H9 (cell line): ENCODE measurements around the gene OGA. TPM values are rescaled to one million over a fixed set of nuclear protein-coding genes. Genes with fewer than 3 reads are reported as not detected.

ENCODE experiments used
- DNase-seq: peaks from one replicate; pipeline ENCODE4 v3.0.0-alpha.2; 2017
- H2AFZ ChIP-seq: one replicate; pipeline ENCODE4 v1.6.1; 2013; ENCODE audit warnings: mild to moderate bottlenecking, low read length, control low read depth, moderate library complexity
- H2AK5ac ChIP-seq: 2 replicates; pipeline ENCODE4 v1.6.1; 2013; ENCODE audit warnings: low read length, control low read depth, mixed read lengths; ENCODE audit not compliant: insufficient read length
- H2BK120ac ChIP-seq: one replicate; pipeline ENCODE4 v1.6.1; 2013; ENCODE audit warnings: low read depth, mild to moderate bottlenecking, low read length, control low read depth, inconsistent platforms; ENCODE audit not compliant: poor library complexity, severe bottlenecking
- H2BK12ac ChIP-seq: 2 replicates; pipeline ENCODE4 v1.6.1; 2013; ENCODE audit warnings: low read length, control low read depth, mixed read lengths, low read depth; ENCODE audit not compliant: insufficient read length
- H2BK15ac ChIP-seq: 2 replicates; pipeline ENCODE4 v1.6.1; 2013; ENCODE audit warnings: low read depth, low read length, control low read depth
- H2BK20ac ChIP-seq: one replicate; pipeline ENCODE4 v1.6.1; 2013; ENCODE audit warnings: low read depth, mild to moderate bottlenecking, low read length, control low read depth, inconsistent platforms; ENCODE audit not compliant: poor library complexity, severe bottlenecking
- H2BK5ac ChIP-seq: 2 replicates; pipeline ENCODE4 v1.6.1; 2013; ENCODE audit warnings: low read length, control low read depth, mixed read lengths; ENCODE audit not compliant: insufficient read length
- H3K14ac ChIP-seq: 2 replicates; pipeline ENCODE4 v1.6.1; 2013; ENCODE audit warnings: low read length, control low read depth; ENCODE audit not compliant: insufficient read depth
- H3K18ac ChIP-seq: 2 replicates; pipeline ENCODE4 v1.6.1; 2013; ENCODE audit warnings: low read depth, mild to moderate bottlenecking, mixed read lengths, low read length, control low read depth; ENCODE audit not compliant: insufficient read length
- H3K23ac ChIP-seq: 2 replicates; pipeline ENCODE4 v1.6.1; 2013; ENCODE audit warnings: low read length, control low read depth, mixed read lengths, low read depth; ENCODE audit not compliant: insufficient read length
- H3K23me2 ChIP-seq: 2 replicates; pipeline ENCODE4 v1.6.1; 2013; ENCODE audit warnings: low read depth, mild to moderate bottlenecking, mixed read lengths, low read length, control low read depth; ENCODE audit not compliant: insufficient read length, poor library complexity, severe bottlenecking
- H3K27ac ChIP-seq: 2 replicates; pipeline ENCODE4 v1.5.1; 2013; ENCODE audit warnings: low read length, control low read depth, mixed read lengths, low read depth; ENCODE audit not compliant: insufficient read length
- H3K27me3 ChIP-seq: 2 replicates; pipeline ENCODE4 v1.6.1; 2013; ENCODE audit warnings: low read length, control low read depth, inconsistent platforms; ENCODE audit not compliant: insufficient read depth
- H3K4ac ChIP-seq: 2 replicates; pipeline ENCODE4 v1.6.1; 2013; ENCODE audit warnings: low read depth, mild to moderate bottlenecking, control low read depth, inconsistent platforms, low read length, moderate library complexity
- H3K4me1 ChIP-seq: 2 replicates; pipeline ENCODE4 v1.6.1; 2013; ENCODE audit warnings: low read length, control low read depth, inconsistent platforms; ENCODE audit not compliant: insufficient read depth
- H3K4me2 ChIP-seq: 2 replicates; pipeline ENCODE4 v1.6.1; 2013; ENCODE audit warnings: low read length, control low read depth, mixed read lengths; ENCODE audit not compliant: insufficient read length, insufficient read depth
- H3K56ac ChIP-seq: 2 replicates; pipeline ENCODE4 v1.6.1; 2013; ENCODE audit warnings: low read depth, mild to moderate bottlenecking, mixed read lengths, low read length, control low read depth; ENCODE audit not compliant: insufficient read length
- H3K79me1 ChIP-seq: 2 replicates; pipeline ENCODE4 v1.6.1; 2013; ENCODE audit warnings: low read depth, mild to moderate bottlenecking, moderate library complexity, low read length, control low read depth, inconsistent platforms; ENCODE audit not compliant: insufficient read depth, poor library complexity, severe bottlenecking
- H3K79me2 ChIP-seq: 2 replicates; pipeline ENCODE4 v1.6.1; 2013; ENCODE audit warnings: low read length, control low read depth, inconsistent platforms; ENCODE audit not compliant: insufficient read depth
- H3K9ac ChIP-seq: 2 replicates; pipeline ENCODE4 v1.6.1; 2013; ENCODE audit warnings: low read length, control low read depth, mixed read lengths; ENCODE audit not compliant: insufficient read length; ENCODE audit errors: extremely low read depth
- H3K9me3 ChIP-seq: one replicate; pipeline ENCODE4 v1.6.1; 2013; ENCODE audit warnings: low read depth, low read length, inconsistent platforms; ENCODE audit not compliant: control insufficient read depth
- H3T11ph ChIP-seq: one replicate; pipeline ENCODE4 v1.6.1; 2013; ENCODE audit warnings: mild to moderate bottlenecking, low read length, control low read depth, inconsistent platforms
- H4K20me1 ChIP-seq: one replicate; pipeline ENCODE4 v1.6.1; 2013; ENCODE audit not compliant: control insufficient read depth, insufficient read length, insufficient read depth
- H4K5ac ChIP-seq: 2 replicates; pipeline ENCODE4 v1.6.1; 2013; ENCODE audit warnings: low read depth, mild to moderate bottlenecking, mixed read lengths, low read length, control low read depth; ENCODE audit not compliant: insufficient read length
- H4K8ac ChIP-seq: replicated peaks from 2 replicates; pipeline ENCODE4 v1.6.1; 2013; ENCODE audit warnings: low read length, control low read depth, mixed read lengths, low read depth; ENCODE audit not compliant: insufficient read length
- H4K91ac ChIP-seq: 2 replicates; pipeline ENCODE4 v1.6.1; 2013; ENCODE audit warnings: low read depth, mild to moderate bottlenecking, moderate library complexity, mixed read lengths, low read length, control low read depth; ENCODE audit not compliant: insufficient read length
- H3K27ac Mint-ChIP-seq, 3 experiments: 2 replicates in 2 of 3; 3 replicates in 1 of 3; pipeline ENCODE4 v1.8.0; 2020 to 2021; ENCODE audit warnings: mixed read lengths in 3 of 3, mild to moderate bottlenecking in 1 of 3, moderate library complexity in 1 of 3
- H3K27me3 Mint-ChIP-seq: 2 replicates; pipeline ENCODE4 v1.8.0; 2021; ENCODE audit warnings: low read depth, mild to moderate bottlenecking, moderate library complexity, mixed read lengths
- H3K36me3 Mint-ChIP-seq, 3 experiments: 2 replicates in 2 of 3; 3 replicates in 1 of 3; pipeline ENCODE4 v1.8.0; 2020 to 2021; ENCODE audit warnings: low read depth in 3 of 3, mixed read lengths in 3 of 3; ENCODE audit not compliant: insufficient read depth in 1 of 3
- H3K4me1 Mint-ChIP-seq, 2 experiments: 2 replicates each; pipeline ENCODE4 v1.8.0; 2020; ENCODE audit warnings: mixed read lengths in 2 of 2
- H3K4me3 Mint-ChIP-seq, 2 experiments: 2 replicates in 1 of 2; 3 replicates in 1 of 2; pipeline ENCODE4 v1.8.0; 2020 to 2021; ENCODE audit warnings: mild to moderate bottlenecking in 2 of 2, mixed read lengths in 2 of 2, moderate library complexity in 1 of 2
- H3K9me3 Mint-ChIP-seq, 2 experiments: 2 replicates in 1 of 2; 3 replicates in 1 of 2; pipeline ENCODE4 v1.8.0; 2020; ENCODE audit warnings: mild to moderate bottlenecking in 2 of 2, mixed read lengths in 2 of 2, moderate library complexity in 1 of 2
- CTCF ChIP-seq: fragments of 200-600 bp; sonication (generic); conservative IDR thresholded peaks from 3 replicates; pipeline ENCODE4 v1.8.0; 2021; ENCODE audit warnings: antibody characterized with exemption, mild to moderate bottlenecking
- WGBS: extraction: QIAGEN DNeasy Blood & Tissue Kit; methylation state at CpG from one replicate; pipeline ENCODE4 v1.1.7; 2013; ENCODE audit warnings: missing lambda C conversion rate, low lambda C conversion rate, mixed read lengths; ENCODE audit not compliant: insufficient read length; ENCODE audit errors: extremely low coverage; 5-methylcytosine and 5-hydroxymethylcytosine counted together
- total RNA-seq: library from RNA; stranded (reverse); gene quantifications from 2 replicates; pipeline ENCODE4 v1.2.1, GENCODE V29; 2021

OGA gene
- total RNA-seq, 1 experiment from 2014 or later = 125 TPM

GRCh38 chr10:101777619-101778145 is 40.6 kb downstream of the OGA start:
- no peak overlapping the region for H4K91ac ChIP-seq
- no peak overlapping the region for H3K9ac ChIP-seq
- no peaks in the 10 kb centered on the region; a peak in 1 of 5 replicates for H3K9me3 Mint-ChIP-seq
- peak overlapping the region in 1 of 2 experiments; percentile 78; a peak in 3 of 5 replicates for H3K4me3 Mint-ChIP-seq
- no peak overlapping the region for H3T11ph ChIP-seq
- no peak overlapping the region for H4K5ac ChIP-seq
- DNase-seq = no peak
- H3K79me1 ChIP-seq = no peaks in the 10 kb centered on the region
- no peak overlapping the region for H2BK120ac ChIP-seq
- H2AFZ ChIP-seq = no peak overlapping the region
- peaks cover 53 to 70% of the 10 kb centered on the region in 2 experiments for H3K4me1 Mint-ChIP-seq
- H3K4me2 ChIP-seq = no peak overlapping the region
- H2BK15ac ChIP-seq = no peak overlapping the region
- H3K4ac ChIP-seq = no peak overlapping the region
- no peak overlapping the region for H2BK20ac ChIP-seq
- H2AK5ac ChIP-seq = no peak overlapping the region
- peaks cover 2% of the 10 kb centered on the region for H4K20me1 ChIP-seq
- H3K27me3 ChIP-seq = peaks cover 48% of the 10 kb centered on the region
- no peak for TF ChIP-seq CTCF
- H3K18ac ChIP-seq = no peak overlapping the region
- no peak overlapping the region for H3K23ac ChIP-seq
- peaks cover 59% of the 10 kb centered on the region for H3K27me3 Mint-ChIP-seq
- H4K8ac ChIP-seq = no peak overlapping the region
- H2BK12ac ChIP-seq = no peak overlapping the region
- WGBS = no CpG with 5 or more reads among the region's 3 CpGs
- no peak overlapping the region for H3K14ac ChIP-seq
- H3K27ac Mint-ChIP-seq = no peak overlapping the region; a peak in 1 of 7 replicates
- no peak overlapping the region for H3K27ac ChIP-seq
- no peak overlapping the region for H3K56ac ChIP-seq
- no peak overlapping the region for H2BK5ac ChIP-seq
- peaks cover 9% of the 10 kb centered on the region; the same call in 1 of the 2 replicates for H3K4me1 ChIP-seq
- peaks cover 35% of the 10 kb centered on the region for H3K23me2 ChIP-seq
- H3K36me3 Mint-ChIP-seq = peaks cover 6 to 7% (median 6%) of the 10 kb centered on the region in 3 experiments; a peak in 5 of 7 replicates
- H3K79me2 ChIP-seq = peaks cover 1% of the 10 kb centered on the region; the same call in 1 of the 2 replicates
- H3K9me3 ChIP-seq = no peaks in the 10 kb centered on the region
